Renal pelvis (tissue), 4 donors: Measurements from ENCODE around the gene GUCY1A1. TPM values are rescaled to one million over a fixed set of nuclear protein-coding genes. Genes with fewer than 3 reads are reported as not detected.

Experiments
- DNase-seq: peaks from one replicate; pipeline ENCODE4 v3.0.0-alpha.2; 2013
- polyA plus RNA-seq, 3 donors: library from polyadenylated mRNA; unstranded; fragments of 120-200 nt; gene quantifications; one replicate each; pipeline ENCODE4 v1.2.1, GENCODE V29; 2013; ENCODE audit not compliant: insufficient read length in 3 of 3

The GUCY1A1 gene
- polyA plus RNA-seq, 3 donors: 60.0 to 84.8 (median 71.0) TPM

DNA sequence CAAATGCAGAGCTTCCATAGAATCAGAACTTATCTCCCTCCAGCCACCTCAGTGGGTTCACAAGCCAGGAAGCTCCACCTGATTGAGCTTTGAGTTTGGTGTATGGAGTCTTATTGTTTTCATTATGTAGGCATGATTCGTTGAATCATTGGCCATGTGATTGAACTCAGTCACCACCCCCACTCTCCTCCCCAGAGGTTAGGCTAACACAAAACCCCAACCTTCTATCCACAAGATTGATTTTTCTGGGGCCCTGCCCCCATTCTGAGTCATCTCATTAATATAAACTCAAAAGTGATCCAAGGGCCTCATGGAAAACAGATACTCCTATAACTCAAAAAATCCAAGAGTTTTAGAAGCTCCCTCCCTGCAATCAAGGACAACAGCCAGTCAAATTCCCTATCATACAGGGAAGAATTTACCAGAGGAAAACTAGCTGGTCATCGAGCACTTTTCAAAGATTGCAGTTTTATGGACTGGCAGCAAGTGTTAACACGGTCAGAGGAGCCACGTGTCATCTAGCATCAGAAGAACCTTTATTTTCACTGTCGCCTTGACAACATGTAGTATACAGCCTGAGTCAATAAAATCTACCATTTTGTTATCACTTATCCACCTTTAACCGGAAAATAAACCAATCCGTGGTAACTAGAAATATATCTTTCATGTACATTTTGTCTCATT, 56.3 kb downstream of the GUCY1A1 start:
- no peak for DNase-seq

DNA sequence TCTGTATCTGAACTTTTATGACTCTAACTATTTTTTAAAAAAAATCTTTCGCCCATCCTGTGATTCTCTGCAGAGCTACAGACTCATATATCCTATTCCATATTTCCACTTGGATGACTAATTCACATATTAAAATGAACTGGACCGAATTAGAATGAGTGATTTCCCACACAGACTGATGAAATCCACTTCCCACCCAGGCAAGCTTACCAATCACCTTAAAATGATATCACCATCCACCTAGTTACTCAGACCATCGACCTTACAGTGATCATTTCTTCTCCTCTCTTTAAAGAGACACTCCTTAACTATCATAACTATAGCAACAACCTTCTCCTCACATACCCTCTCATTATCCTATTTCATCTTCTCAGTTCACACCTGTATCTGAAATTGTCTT, 58.1 kb downstream of the GUCY1A1 start:
- no peak for DNase-seq

DNA sequence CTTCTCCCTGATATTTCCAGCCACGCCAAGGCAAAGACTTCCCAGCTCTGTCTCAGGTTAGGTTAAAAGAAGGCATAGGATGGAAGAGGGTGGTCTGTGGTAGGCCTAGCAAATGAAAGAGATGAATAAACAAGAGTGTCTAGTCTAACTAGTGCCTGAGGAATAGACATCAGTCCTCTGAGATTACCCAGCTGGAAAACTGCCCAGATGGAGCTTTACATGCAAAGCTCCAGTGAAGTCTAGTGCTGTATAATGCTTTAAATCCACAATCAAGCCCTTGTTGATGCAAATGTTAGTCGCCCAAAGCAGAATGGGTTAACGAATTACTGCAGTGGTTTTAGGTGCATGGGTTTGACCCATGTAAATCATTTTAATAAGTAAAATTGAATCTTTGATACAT, 67.4 kb downstream of the GUCY1A1 start:
- DNase-seq: no peak

DNA sequence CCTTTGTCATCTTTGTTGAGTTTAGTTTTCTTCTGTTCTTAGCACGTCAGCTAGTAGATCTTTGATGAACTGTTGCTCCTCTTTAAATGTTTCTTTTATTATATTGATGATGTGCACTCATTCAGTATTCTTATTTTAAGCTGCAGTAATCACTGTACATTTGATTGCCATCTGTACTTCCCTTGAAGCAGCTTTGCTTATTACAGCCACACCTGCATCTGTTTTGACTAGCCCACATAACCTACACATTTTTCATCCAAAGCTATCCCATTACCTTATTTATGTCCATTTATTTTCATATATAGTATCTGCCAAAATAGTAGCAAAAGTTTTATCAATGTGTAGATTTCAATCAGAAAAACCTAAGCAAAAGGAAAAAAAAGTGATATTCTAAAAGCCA, 68.3 kb downstream of the GUCY1A1 start:
- no peak for DNase-seq

DNA sequence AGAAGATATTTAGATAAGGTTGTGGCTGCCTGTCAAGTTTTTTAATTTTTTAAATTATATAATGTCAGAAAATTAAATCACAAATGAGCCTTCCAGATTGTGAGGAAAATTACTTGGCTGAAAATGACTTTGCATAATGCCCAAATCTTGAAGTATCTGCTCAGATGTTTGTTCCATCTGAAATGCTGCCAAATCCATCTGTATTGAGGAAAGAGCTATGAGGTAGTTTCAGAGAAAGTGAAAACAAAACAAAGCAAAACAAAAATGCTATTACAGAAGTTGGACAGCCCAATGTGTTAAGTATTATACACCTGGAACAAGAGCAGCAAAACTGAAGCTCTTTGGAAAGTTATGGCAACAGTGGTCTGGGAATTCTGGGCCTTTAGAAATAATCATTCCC, 68.8 kb downstream of the GUCY1A1 start:
- DNase-seq: no peak

DNA sequence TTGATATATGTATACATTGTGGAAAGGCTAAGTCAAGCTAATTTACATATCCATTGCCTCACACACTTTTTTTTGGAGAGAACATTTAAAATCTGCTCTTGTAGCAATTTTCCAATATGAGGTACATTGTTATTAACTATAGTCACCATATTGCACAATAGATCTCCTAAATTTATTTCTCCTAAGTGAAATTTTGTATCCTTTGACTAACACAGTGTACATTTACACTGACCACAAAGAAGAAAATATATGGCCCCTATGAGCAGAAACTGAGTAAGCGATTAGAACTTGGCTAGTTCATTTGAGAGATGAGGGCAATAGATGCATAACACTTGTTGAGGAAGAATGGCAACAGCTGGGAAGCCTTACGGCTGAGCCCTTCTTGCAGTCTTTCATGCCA, 71.9 kb downstream of the GUCY1A1 start:
- DNase-seq: no peak

DNA sequence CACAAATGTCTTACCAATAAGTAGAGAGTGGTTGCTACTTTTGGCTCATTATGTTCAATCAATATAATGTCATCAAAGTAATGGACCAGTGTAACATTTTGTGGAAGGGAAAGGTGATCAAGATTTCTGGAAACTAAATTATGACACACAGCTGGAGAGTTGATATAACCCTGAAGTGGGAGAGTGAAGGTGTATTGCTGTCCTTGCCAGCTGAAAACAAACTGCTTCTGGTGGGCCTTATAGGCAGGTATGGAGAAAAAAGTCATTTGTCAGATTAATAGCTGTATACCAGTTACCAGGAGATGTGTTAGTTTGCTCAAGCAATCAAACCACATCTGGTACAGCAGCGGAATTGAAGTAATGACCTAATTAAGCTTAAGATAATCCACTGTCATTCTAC, 74.9 kb downstream of the GUCY1A1 start:
- DNase-seq: no peak

DNA sequence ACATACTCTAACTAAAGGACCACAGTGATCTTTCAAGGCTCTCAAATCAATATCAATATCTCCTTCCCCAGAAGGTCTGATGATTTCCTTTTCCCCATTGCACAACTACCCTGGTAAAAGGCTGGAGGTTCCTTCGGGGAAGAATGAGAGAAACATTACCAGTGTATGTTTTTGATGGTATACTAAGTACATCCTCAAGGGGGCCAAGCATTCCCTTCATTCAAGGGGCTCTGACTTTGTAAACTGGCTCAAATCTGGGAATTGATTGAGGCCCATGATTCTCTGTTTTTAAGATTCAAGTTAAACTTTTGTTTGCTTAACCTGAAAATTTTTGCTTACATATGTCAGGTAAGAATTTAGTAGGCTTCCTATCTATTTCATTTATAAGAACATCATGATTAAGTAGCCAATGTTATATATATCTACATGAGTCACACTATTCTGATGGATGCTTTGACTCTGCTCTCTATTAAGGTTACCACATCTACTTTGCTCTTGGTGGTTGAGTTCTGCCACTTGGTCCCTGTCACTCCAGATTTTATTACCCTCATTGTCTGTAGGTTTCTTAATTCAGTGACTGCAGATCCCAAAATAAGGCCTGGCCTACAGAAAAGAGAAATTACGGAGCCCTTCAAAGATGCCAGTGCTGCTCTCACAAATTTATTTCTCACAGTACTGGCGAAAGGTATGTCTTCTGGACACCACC, 75.8 kb downstream of the GUCY1A1 start:
- DNase-seq: no peak

DNA sequence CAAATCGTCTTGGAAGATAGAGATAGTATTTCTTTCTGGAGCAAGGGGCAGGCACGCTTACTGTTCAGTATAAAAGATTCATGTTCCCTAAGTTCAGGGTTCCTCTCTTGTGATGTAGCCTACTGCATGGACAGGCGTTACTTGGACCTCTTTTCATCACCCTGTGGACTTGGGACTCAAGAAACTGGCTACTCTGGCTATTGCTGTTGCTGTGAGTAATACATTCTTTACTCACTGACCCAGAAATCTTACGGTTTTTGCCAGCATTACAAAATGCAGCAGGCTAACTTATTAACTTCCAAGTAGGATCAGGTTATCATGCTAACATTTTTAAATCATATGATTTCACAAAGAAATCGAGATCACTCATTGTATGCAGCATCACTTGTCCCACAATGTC, 79.3 kb downstream of the GUCY1A1 start:
- peak; percentile 20 for DNase-seq

DNA sequence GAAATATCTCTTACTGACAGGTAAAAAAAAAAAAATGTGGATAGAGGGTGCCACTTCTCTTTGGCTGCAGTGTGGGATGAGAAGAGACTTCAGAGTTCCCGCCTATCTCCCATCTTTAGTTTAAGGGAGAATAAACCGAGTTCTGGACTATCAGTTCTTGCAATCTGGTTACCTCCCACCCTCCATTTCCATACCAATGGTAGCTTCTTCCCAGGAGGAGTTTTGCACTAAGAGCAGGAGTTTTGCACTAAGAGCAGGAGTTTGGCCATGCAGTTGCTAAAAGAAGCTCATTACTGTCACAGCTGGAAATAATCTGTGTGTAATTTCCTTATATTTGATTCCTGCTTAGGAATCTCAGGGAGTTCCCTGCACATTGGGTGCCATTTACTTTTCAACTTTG, 81.4 kb downstream of the GUCY1A1 start:
- no peak for DNase-seq

DNA sequence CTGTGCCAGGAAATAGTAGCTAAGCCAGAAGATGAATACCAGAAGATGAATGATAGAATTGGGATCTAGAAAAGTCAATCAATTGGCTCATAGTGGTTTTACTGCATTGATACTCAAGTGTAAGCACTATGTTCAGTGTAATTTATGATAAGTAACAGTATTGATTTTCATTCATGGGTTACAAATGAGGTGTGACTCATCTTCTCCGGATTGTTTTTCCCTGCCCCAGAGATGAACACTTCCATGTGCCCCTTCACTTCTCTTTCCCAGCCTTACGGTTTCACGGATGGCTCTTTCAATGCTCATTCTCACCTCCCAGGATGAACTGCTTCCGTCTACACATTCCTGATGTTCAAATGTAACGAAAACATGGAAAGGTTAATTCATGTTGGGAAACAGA, 82.4 kb downstream of the GUCY1A1 start:
- no peak for DNase-seq

DNA sequence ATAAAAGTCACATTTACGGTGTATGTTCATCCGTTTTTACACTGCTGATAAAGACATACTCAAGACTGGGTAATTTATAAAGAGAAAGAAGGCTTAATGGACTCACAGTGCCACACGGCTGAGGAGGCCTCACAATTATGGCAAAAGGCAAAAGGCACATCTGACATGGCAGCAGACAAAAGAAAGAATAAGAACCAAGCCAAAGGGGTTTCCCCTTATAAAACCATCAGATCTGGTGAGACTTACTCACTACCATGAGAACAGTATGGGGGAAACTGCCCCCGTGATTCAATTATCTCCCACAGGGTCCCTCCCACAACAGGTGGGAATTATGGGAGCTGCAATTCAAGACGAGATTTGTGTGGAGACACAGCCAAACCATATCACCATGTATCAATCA, 84.9 kb downstream of the GUCY1A1 start:
- DNase-seq: no peak

DNA sequence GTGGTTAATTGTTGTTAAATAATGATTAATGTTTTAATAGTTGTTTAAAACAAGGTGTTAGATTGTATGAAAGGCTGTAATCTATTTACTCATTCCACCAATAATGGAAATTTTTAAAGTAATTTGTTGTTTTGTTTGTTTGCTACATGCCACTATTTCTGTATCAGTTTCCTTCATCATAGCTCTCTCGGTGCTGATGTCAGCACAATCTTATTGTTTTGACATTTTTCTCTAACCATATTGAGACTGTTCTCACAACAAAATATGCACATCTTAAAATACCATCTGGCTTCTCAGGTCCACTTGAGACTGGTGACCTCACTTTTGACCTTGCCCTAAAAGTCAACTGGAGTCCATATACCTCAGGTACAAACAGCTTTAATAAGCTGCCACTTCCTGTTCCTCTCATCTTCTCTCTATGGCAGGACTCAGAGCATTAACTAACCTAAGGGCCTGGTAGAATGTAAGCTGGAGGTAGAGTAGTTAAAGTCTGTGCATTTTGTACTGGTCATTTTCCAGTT, 91.2 kb downstream of the GUCY1A1 start:
- DNase-seq: no peak

DNA sequence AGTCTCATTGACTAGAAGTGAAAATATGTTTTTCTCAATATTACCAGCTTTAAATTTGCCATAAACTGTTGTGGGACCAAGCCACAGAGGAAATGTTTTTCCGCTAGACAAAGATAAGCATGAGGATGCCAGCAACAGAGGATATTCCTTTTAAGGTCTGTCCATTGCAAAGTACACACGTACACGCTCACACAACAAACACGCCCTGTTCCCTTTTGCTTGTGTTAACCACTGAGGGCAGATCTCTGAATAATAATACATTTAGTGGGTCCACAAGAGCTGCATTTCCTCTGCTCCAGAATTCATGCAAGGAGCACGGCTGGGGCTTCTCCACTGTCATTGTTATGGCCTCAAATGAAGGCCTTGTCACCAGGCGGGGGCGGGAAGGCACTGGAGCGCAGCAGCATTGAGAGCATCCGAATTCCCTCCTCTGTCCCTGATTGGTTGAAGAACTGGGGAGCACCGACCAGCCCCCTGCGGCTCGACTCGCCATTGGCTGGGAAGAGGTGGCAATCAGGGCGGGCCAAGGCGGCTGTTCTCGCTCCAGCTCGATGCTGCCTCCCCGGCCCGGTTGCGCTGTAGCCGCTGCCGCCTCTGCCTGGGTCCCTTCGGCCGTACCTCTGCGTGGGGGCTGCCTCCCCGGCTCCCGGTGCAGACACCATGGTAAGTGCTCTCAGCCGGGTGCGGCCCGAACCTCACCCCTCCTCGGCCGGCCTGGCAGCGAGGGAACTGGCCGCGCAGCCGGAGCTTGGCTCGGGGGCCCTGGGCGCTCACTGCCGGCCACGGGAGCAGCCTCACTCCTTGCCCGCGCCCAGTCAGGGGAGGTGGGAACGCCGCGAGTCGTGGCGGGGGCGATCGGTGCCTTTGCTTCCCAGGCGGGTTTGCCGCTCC, 92.1 kb downstream of the GUCY1A1 start, which contains the start of gene GUCY1B1:
Gene GUCY1B1, plus strand, starts transcription at position 541 of the 891 bp plus-strand sequence. Its CDS starts 120 bp downstream, at position 661.
- DNase-seq: peak; percentile 95

DNA sequence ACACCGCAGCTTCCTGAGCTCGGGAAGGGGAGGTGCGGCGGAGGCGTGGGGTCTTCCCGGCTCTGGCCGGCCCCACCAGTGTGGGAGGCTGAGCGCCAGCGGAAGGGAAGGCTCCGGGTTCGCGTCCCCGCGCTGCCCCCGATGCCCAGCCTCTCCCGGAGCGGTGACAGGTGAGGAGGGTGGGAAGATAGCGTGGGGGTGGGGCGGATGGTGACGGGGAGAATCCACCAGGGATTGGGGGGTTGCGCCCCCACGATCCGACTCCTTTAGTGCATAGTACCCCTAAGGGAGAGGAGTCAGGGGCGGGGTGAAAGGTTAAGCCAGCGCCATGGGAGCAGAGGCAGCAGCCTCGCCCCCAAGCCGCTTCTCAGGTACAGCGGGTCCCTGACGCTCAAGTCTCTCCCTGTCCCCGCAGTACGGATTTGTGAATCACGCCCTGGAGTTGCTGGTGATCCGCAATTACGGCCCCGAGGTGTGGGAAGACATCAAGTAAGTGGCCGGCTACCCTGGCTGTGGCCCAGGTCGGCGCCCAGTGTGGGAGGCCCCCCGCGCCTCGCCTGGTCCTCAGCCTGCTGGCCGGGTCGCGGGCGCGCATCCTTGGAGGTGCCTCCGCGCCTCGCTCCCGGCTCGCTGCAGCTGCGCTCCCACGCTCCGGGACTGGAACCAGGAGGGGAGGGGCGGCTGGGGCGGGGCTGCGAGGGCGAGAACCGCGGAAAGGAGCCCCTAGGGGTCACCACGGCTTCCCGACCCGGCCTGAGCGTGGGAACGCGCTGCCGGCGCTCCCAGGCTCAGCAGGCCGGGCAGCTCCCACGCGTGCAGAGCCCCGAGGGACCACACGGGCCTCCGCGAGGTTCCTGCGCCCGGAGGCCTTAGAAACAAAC, 93.0 kb downstream of the GUCY1A1 start:
- peak; percentile 58 for DNase-seq

DNA sequence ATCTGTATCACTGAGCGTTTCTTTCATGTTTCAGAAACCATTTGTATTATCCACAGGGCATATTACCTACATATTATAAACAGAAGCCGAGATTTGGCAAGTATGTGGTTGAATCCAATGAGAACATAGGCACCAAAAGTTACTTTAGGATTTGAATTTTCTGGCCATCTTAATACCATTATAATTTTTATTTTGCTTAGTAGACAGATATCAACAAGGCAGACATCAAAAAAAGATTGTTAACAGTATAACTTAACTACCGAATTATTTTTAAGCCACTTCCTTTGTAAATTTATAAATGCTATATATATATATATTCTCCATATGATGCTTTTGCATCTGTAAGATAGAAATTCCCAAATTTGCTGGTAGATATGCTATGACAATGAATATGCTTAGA, 94.4 kb downstream of the GUCY1A1 start:
- DNase-seq: no peak

DNA sequence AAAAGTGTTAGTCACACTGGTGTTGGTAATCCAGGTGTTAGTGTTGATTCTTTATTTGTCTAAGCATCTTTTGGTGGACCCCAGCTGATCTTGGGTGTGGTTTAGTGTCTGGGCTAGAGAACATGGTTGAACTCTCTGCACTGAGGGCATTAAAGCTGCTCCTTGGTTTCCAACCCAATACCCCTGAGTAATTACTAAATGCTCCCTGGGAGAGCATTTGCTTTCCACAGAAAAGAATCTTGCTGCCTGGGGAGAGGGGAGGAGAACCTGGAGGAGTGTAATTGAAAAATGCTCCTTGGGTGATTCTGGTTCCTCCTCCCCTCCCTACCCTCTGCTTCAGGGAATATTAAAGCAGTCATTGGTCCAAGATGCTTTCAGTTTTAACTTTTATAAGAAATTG, 95.3 kb downstream of the GUCY1A1 start:
- DNase-seq: no peak

DNA sequence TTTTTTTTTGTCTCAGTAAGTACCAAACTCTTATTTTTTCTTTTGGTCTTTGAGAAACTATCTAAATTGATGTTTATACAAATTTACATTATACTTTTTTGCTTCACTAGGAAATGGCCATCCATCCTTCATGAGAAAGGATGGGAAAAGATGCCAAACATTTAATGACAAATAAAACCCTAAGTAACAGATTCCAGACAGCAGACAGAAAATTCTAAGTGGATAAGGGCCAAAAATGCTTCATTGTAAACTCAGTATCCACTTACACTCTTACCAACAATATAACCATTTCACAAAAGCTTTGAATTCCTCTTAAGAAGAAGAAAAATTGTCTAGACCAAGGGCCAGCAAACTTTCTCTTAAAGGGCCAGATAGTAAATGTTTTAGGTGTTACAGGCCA, 95.7 kb downstream of the GUCY1A1 start:
- no peak for DNase-seq

DNA sequence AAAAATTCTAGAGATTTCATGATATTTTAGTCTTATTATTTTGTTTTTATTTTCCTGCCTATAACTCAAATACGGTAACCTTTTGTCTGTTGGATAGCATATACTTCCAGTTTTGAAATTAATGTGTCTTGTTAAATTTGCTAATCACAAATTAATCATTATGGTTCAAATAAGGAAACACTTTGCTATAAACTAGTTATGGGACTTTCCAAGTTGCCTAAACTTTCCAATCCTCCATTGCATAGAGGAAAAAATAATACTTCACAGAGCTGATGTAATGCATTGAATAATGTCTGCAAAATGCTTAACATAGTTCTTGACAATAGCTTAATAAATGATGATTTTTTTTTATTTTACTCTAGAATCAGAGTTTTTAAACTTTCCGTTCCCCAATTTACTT, 96.9 kb downstream of the GUCY1A1 start:
- no peak for DNase-seq

DNA sequence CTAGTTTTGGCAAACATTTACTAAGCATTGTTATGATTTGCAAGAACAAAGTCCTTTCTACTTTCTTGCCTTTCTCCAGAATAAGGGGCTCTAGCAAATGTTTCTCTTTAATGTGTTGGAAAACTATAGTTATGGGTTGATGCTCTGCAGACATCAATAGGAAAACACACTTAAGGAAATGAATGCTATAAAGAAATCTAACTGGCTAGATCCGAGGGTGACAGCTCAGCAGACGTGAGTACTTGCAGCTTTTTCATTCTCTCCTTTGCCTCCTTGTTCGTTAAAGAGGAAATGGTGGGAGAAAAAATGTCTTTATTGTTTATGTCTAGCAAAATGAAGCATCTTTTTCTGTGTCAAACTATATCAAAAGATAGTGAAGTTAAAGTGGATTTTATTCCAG, 98.5 kb downstream of the GUCY1A1 start:
- DNase-seq: no peak

DNA sequence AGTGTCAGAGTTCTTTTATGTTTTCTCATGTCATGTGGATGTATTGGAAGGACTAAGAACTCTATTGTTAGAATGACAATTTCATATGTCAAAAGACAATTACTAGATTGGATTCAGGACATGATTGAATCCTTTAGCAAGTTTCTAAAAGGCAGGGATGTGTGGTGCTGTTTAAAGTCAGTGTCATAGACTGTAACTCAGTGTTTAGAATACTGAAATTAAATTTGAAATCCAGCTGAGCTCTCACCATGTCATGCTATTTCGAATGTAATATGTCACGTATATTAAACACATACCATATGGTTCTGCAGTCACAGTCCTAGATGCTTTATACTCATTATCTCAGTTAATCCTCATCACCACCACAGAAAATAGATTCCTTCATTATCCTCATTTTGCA, 100.0 kb downstream of the GUCY1A1 start:
- no peak for DNase-seq
